Activated CD4-positive, alpha-beta T cell treated with anti-CD3 and anti-CD28 coated beads for 36 hours (primary cell): ENCODE measurements around the gene KCNN3. TPM values are rescaled to one million over a fixed set of nuclear protein-coding genes. Genes with fewer than 3 reads are reported as not detected.

Experiments
- ATAC-seq: fragments of 200-7000 bp; cut with Tn5 transposase; one replicate; pipeline ENCODE4 v1.10.0; 2021; ENCODE audit warnings: mild to moderate bottlenecking, moderate library complexity
- CTCF ChIA-PET: fragments of 350-600 bp; sonication (Branson Sonifier 250); formaldehyde crosslinking; loops from one replicate; lab custom pipeline; 2021; ENCODE audit warnings: antibody characterized with exemption; lab: Charles Lee
- POLR2A ChIA-PET: fragments of 350-600 bp; sonication (Branson Sonifier 250); formaldehyde crosslinking; loops from one replicate; lab custom pipeline; 2021; ENCODE audit warnings: antibody characterized with exemption, inconsistent platforms; lab: Charles Lee
- DNase-seq: peaks from one replicate; pipeline ENCODE4 v3.0.0-alpha.2; 2020
- H3K27ac Mint-ChIP-seq: one replicate; pipeline ENCODE4 v1.8.0; 2021; ENCODE audit warnings: mixed read lengths
- H3K27me3 Mint-ChIP-seq: one replicate; pipeline ENCODE4 v1.8.0; 2021; ENCODE audit warnings: mixed read lengths
- H3K36me3 Mint-ChIP-seq: one replicate; pipeline ENCODE4 v1.8.0; 2021; ENCODE audit warnings: low read depth, mixed read lengths
- H3K4me1 Mint-ChIP-seq: one replicate; pipeline ENCODE4 v1.8.0; 2021; ENCODE audit warnings: mixed read lengths
- H3K4me3 Mint-ChIP-seq: one replicate; pipeline ENCODE4 v1.8.0; 2021; ENCODE audit warnings: mild to moderate bottlenecking, moderate library complexity, mixed read lengths
- H3K9me3 Mint-ChIP-seq: one replicate; pipeline ENCODE4 v1.8.0; 2021; ENCODE audit warnings: low read depth, mixed read lengths
- intact Hi-C, 2 experiments: fragments of 100-400 bp; cut with DNase I in 1 of 2; cut with micrococcal nuclease in 1 of 2; formaldehyde crosslinking; loops; one replicate each; pipeline versions ENCODE4 v1.14.2 to v1.15.1; 2022 to 2024; cut with DNase I, micrococcal nuclease
- total RNA-seq, 2 experiments: library from RNA; stranded (reverse); gene quantifications; one replicate each; pipeline ENCODE4 v1.2.3, GENCODE V29; 2021

KCNN3 gene
- total RNA-seq, 2 experiments from 2014 or later, result 0.18 to 0.25 TPM

DNA sequence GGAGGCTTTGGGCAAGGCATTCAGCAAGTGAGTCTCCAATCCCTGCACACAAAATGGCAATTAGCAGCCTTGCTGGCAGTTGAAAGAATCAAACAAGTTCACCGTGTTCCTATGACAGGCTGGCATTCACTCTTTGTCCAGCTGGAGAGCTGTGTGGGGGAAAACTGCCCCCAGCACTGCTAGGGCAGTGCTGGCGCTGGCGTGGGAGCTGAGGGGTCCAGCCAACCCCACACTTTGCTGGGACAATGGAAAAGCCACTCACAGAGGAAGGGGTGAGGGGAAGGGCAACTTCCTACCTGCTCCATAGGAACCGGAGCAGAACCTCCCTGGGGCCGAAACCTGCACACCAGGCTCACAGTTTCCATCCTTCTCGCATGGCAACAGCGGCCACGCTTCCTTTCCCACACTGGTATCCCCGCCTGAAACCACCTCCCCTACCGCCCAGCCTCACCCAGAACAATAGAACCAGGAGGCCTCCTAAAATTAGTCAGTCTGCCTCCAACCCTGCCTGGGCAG lies 26.7 kb upstream of the KCNN3 start:
- Mint-ChIP-seq H3K4me3 (no peak overlapping the region), H3K27ac (no peak overlapping the region), H3K4me1 (no peaks in the 10 kb centered on the region), H3K9me3 (no peaks in the 10 kb centered on the region), H3K27me3 (peaks cover 2% of the 10 kb centered on the region), H3K36me3 (no peaks in the 10 kb centered on the region)
- intact Hi-C loops, result no loop called here
- ATAC-seq (no peak), DNase-seq (no peak)
- ChIA-PET POLR2A (no interaction called here), CTCF (interaction anchor here (1.0 to 1.1 kb wide), 2 partner anchors 12 to 390 kb away, joined by 3 to 4 read pairs; no protein-coding TSS in a partner anchor)

DNA sequence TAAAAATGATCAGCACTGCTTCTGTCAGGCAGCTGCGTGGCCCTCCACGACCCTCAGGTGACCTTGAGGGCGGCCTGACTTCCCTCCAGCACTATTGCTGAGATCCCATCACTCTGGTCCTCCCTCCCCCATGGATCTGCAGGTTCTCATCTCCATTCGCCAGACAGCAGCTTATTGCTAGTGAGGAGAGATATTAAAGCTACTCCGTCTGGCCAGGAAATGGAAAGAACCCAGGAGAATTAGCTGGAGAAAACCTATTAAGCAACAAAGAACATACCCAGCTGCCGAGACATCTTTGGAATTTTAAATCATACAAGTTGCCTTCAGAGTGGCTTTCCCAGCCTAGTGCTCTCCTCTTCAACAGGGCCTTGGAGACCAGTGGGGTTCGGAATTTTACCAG lies 25.7 kb upstream of the KCNN3 start:
- H3K4me1 Mint-ChIP-seq, result no peaks in the 10 kb centered on the region
- H3K4me3 Mint-ChIP-seq, result no peak overlapping the region
- DNase-seq (no peak), ATAC-seq (no peak)
- no peaks in the 10 kb centered on the region for H3K36me3 Mint-ChIP-seq
- peaks cover 2% of the 10 kb centered on the region for H3K27me3 Mint-ChIP-seq
- ChIA-PET CTCF (no interaction called here), POLR2A (no interaction called here)
- no peak overlapping the region for H3K27ac Mint-ChIP-seq
- H3K9me3 Mint-ChIP-seq, result no peaks in the 10 kb centered on the region
- intact Hi-C loops, result no loop called here

DNA sequence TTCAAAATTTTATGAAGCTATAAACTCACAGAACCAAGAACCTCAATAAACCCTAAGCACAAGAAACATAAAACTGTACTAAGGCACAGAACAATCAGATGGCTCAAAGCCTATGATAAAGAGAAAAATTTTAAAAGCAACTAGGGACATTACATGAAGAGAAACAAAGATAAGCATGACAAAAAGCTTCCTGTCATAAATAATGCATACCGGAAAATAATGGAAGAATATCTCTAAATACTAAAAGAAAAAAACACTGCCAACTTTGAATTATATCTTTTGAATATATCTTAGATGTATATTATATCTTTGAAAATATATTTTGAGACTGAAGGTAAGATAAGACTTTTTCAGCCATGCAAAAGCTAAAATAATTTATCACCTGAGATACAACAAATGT lies 21.4 kb upstream of the KCNN3 start:
- CTCF ChIA-PET, result interaction anchor here (0.7 to 2.8 kb wide), 7 partner anchors 10 to 1046 kb away, joined by 3 to 18 read pairs (median 4); no protein-coding TSS in a partner anchor
- Mint-ChIP-seq H3K4me1 (peaks cover under 1% of the 10 kb centered on the region), H3K36me3 (no peaks in the 10 kb centered on the region), H3K27me3 (no peaks in the 10 kb centered on the region), H3K9me3 (no peaks in the 10 kb centered on the region), H3K27ac (no peak overlapping the region), H3K4me3 (no peak overlapping the region)
- DNase-seq (no peak), ATAC-seq (no peak)
- intact Hi-C loops, result no loop called here
- POLR2A ChIA-PET, result no interaction called here

DNA sequence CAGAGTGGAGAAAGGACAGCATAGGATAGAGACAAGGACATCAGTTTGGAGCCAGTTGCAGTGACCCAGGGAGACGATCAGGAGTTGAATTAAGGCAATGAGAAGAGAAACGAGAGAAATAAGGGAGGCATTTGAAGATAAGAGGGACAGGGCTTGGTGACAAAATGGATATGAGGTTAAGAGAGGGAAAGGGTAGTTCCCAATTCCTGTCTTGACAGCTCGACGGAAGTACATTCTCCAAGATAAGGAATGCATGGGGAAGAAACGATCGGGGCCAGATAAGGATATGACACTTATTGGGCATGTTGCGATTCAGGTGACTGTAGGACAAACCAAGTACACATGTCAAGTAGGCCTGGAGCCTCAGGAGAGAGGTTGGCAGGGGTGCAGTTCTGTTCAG lies 18.7 kb upstream of the KCNN3 start:
- no peaks in the 10 kb centered on the region for H3K36me3 Mint-ChIP-seq
- H3K4me3 Mint-ChIP-seq, result no peak overlapping the region
- H3K9me3 Mint-ChIP-seq, result no peaks in the 10 kb centered on the region
- H3K27me3 Mint-ChIP-seq, result no peaks in the 10 kb centered on the region
- ATAC-seq, result no peak
- intact Hi-C loops, result no loop called here
- H3K4me1 Mint-ChIP-seq, result peaks cover 6% of the 10 kb centered on the region
- H3K27ac Mint-ChIP-seq, result no peak overlapping the region
- CTCF ChIA-PET, result no interaction called here
- POLR2A ChIA-PET, result no interaction called here
- DNase-seq, result no peak

DNA sequence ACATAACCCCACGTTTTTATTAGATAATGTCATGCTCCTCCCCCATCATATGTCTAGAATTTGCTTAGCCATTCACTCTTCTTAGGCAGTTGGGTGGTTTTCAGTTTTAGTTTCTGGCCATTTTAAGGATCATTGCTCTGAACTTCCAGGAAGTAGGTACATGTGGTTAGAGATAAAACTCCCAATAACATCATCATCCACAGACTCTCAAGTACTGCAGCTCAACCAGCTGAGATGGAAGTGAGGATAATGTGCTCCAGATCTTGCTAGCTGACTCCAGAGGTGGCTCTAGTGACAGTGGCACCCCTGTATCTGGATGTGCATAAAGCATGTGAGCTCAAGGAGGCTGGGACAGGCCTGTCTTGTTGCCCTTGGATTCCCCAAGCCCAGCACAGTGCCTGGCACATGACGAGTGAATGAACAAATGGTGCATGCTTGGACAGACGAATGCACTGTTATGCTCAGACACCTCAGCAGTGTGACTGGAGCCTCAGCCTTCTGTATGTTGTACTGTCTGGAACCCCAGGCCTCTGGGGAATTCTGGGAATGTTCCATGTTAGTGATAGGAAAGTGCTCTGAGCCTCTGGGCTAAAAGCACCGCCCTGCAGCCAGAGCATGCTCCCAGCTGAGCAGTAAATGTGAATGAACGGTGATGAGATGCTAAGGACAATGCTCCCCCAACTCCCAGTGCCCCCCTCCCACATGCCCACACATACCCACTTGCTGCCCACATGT lies 16.4 kb upstream of the KCNN3 start:
- peak; percentile 69 for ATAC-seq

DNA sequence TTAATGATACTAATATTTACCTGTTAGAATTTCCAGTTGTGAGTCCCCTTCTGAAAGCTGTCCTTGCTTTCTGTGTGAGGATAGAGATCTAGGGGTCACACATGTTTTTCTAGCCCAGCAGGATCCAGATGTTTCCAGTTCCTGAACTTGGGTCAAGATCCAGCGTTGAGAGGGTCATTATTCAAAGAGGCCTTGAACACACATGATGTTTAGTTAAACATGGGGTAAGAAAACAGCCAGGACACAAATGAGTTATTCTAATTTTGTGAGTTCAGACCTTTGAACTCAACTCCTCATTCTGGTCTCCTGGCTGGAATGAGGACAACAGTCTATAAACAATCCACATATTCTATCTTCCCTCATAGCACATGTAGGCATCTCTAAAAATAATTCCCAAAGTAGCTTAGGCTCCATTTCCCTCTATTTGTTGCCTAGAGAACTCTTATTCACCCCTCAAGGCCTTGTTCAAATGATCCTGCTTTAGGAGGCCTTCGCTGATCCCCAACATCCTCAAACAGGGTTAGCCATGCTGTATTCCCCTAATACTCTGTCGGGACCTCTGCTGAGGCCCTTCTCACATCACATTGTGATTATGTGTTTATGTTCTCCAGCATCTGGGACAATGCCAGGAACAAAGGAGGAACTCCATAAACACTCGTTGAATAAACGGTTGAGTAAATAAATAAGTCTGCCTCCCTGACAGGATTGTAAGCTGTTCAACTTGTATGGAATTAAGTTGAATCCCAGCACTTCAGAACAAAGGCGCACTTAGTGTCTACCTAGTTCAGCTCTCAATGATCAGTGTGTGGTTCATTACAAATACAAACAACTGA lies 15.0 kb upstream of the KCNN3 start:
- DNase-seq (no peak), ATAC-seq (no peak)
- no peaks in the 10 kb centered on the region for H3K27me3 Mint-ChIP-seq
- POLR2A ChIA-PET, result interaction anchor here (0.6 kb wide), 2 partner anchors 41 to 98 kb away, joined by 3 read pairs; partner anchors contain the start of gene FLAD1
- H3K36me3 Mint-ChIP-seq, result no peaks in the 10 kb centered on the region
- no peak overlapping the region for H3K4me3 Mint-ChIP-seq
- CTCF ChIA-PET, result interaction anchor here (0.6 to 1.6 kb wide), 4 partner anchors 12 to 222 kb away, joined by 3 to 5 read pairs (median 4); no protein-coding TSS in a partner anchor
- H3K9me3 Mint-ChIP-seq, result no peaks in the 10 kb centered on the region
- intact Hi-C loops, result no loop called here
- peaks cover 6% of the 10 kb centered on the region for H3K4me1 Mint-ChIP-seq
- no peak overlapping the region for H3K27ac Mint-ChIP-seq

More for the DNA sequence above, 16.4 kb upstream of the KCNN3 start:
- POLR2A ChIA-PET, result no interaction called here
- CTCF ChIA-PET, result no interaction called here
- H3K9me3 Mint-ChIP-seq, result no peaks in the 10 kb centered on the region
- H3K27ac Mint-ChIP-seq, result no peak overlapping the region
- no peaks in the 10 kb centered on the region for H3K36me3 Mint-ChIP-seq
- H3K4me1 Mint-ChIP-seq, result peaks cover 6% of the 10 kb centered on the region
- H3K27me3 Mint-ChIP-seq, result no peaks in the 10 kb centered on the region
- H3K4me3 Mint-ChIP-seq, result no peak overlapping the region
- intact Hi-C loops, result no loop called here
- DNase-seq, result no peak

DNA sequence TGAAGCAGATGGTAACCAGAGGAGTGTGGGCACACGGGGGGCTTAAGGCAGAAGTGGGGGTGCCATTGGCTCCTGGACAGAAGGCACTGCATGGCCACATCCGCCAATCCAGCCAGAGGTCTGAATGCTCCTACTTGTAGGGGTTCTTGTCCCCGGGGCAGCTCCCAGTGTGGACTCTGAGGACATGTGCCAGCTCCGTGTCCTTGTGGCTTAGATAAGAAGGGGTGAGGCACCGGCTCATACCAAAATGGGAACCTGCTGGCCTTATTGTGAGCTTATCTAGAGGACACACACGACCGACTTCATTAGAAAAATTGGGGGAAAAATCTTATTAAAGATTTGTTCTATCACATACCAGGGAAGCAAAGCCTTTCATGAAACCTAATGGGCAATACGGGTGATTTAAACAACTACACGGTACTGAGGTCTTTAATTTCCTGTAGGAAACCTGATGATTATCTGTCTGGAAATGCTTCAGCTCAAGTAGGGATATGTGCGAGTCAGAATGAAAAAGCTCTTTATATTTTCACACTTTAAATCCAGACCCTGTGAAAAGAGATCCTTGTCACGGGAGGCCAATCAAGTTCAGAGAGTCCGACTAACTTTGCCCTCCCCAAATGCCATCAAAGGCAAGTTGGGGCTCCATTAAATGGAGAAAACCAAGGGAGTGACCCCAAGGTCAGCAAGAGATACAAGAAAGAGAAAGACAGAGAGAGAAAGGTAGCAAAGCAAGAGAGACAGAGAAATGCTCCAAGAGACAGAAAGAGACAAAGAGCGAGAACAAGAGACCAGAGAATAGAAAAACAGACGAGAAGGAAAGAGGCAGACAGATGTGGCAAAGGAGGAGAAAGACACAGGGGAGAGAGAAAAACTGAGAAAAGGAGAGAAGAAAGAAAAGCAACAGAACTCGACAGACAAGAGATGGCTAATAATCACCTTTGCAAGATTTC lies 14.1 kb upstream of the KCNN3 start:
- CTCF ChIA-PET, result interaction anchor here (0.6 to 1.6 kb wide), 4 partner anchors 10 to 809 kb away, joined by 3 to 4 read pairs (median 4); no protein-coding TSS in a partner anchor
- H3K27me3 Mint-ChIP-seq, result no peaks in the 10 kb centered on the region
- H3K4me3 Mint-ChIP-seq, result no peak overlapping the region
- POLR2A ChIA-PET, result interaction anchor here (0.6 kb wide), 1 partner anchor 41 kb away, joined by 3 read pairs; no protein-coding TSS in a partner anchor
- ATAC-seq (no peak), DNase-seq (no peak)
- H3K36me3 Mint-ChIP-seq, result no peaks in the 10 kb centered on the region
- H3K9me3 Mint-ChIP-seq, result no peaks in the 10 kb centered on the region
- H3K27ac Mint-ChIP-seq, result no peak overlapping the region
- intact Hi-C loops, result no loop called here
- H3K4me1 Mint-ChIP-seq, result peaks cover 6% of the 10 kb centered on the region

DNA sequence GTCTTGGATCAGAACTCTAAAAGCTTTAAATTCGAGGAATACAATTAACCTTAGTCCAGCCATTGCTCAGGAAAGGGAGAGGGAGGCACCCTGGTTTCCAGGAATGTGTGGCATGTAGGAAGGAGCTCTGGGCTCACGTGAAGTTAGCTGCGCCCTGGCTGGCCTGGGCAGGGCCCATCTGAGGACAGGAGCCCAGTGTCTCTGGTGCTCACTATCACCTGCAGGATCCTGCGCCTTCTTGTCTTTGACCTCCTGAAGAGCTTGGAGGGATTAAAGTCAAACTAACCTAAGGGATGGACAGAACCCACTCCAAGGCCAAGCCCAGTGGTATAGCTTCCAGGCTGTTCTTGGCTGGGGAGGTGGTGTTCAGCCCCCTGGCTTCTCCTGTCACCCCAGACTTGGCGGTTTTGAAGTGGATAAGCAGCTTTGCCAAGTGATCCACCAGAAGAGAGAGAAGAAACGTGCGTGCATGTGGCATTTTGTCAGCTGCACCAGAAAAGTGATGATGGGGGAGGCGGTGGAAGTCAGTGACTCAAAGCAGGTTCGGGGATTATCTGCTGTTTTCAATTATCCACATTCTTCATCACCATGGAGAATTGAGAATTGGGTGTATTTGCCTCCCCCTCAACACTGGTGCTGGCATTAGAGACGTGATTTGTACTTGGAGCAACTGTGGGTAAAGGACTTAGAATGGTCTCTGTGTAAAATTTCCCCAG lies 11.9 kb upstream of the KCNN3 start:
- ATAC-seq, result no peak
- DNase-seq, result no peak
- intact Hi-C loops, result no loop called here
- H3K36me3 Mint-ChIP-seq, result no peaks in the 10 kb centered on the region
- H3K9me3 Mint-ChIP-seq, result no peaks in the 10 kb centered on the region
- no peak overlapping the region for H3K4me3 Mint-ChIP-seq
- peaks cover 6% of the 10 kb centered on the region for H3K4me1 Mint-ChIP-seq
- no peaks in the 10 kb centered on the region for H3K27me3 Mint-ChIP-seq
- ChIA-PET POLR2A (no interaction called here), CTCF (interaction anchor here (0.6 to 2.6 kb wide), 13 partner anchors 9 to 399 kb away, joined by 3 to 18 read pairs (median 4); partner anchors contain the start of gene PBXIP1)
- no peak overlapping the region for H3K27ac Mint-ChIP-seq

DNA sequence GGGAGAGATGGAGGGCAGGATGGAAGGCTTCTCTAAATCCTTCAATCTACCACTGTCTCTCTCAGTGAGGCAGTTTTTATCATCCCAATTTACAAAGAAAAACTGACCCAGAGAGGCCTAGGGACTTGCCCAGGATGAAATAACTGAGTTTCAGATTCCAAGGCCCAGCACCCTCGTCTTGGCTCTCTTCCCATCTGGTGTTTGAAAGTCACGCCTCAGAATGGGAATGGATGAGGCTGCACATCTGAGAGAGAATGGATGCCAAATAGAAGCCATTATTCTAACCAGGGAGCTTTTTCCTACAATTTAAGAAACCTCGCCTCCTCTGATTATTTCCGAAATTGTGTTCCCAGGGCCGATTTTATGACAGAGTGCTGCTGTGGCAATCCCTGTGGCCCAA lies 10.6 kb upstream of the KCNN3 start:
- Mint-ChIP-seq H3K4me1 (no peaks in the 10 kb centered on the region), H3K4me3 (no peak overlapping the region), H3K36me3 (no peaks in the 10 kb centered on the region), H3K9me3 (no peaks in the 10 kb centered on the region), H3K27me3 (peaks cover 2% of the 10 kb centered on the region), H3K27ac (no peak overlapping the region)
- ChIA-PET CTCF (interaction anchor here (0.6 to 2.6 kb wide), 9 partner anchors 11 to 327 kb away, joined by 3 to 18 read pairs (median 4); no protein-coding TSS in a partner anchor), POLR2A (no interaction called here)
- DNase-seq (no peak), ATAC-seq (no peak)
- intact Hi-C loops, result no loop called here

DNA sequence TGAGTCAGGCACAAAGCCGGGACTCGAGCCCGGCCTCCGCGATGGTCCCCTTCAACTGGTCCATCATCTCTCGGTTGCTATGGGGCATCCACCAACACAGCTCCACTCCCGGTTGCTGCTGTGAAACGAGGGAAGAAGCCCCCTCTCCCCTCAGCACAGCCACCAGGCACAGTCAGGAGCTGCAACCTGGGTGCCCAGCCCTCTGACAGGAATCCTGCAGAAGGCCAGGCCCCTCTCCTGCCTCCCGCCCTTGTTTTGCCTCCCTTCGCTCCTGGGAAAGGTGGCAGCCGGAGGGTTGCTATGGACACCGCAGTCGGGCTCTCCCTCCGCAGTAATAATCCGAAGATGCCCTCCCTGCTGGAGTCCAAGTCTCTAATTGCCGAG lies 8.9 kb upstream of the KCNN3 start:
- no peaks in the 10 kb centered on the region for H3K36me3 Mint-ChIP-seq
- no peak for ATAC-seq
- H3K27me3 Mint-ChIP-seq, result peaks cover 4% of the 10 kb centered on the region
- CTCF ChIA-PET, result interaction anchor here (0.7 to 2.1 kb wide), 27 partner anchors 9 to 463 kb away, joined by 3 to 27 read pairs (median 4); partner anchors contain the start of gene KCNN3
- peaks cover 5% of the 10 kb centered on the region for H3K4me1 Mint-ChIP-seq
- no peak for DNase-seq
- POLR2A ChIA-PET, result no interaction called here
- no peaks in the 10 kb centered on the region for H3K9me3 Mint-ChIP-seq
- H3K27ac Mint-ChIP-seq, result no peak overlapping the region
- no peak overlapping the region for H3K4me3 Mint-ChIP-seq
- intact Hi-C loops, result loop anchor here (5.0 kb wide), 4 partner anchors 107 to 397 kb away; no protein-coding TSS in a partner anchor
